ENCODE measurements around the gene MRGPRF.

MRGPRF gene

DNA sequence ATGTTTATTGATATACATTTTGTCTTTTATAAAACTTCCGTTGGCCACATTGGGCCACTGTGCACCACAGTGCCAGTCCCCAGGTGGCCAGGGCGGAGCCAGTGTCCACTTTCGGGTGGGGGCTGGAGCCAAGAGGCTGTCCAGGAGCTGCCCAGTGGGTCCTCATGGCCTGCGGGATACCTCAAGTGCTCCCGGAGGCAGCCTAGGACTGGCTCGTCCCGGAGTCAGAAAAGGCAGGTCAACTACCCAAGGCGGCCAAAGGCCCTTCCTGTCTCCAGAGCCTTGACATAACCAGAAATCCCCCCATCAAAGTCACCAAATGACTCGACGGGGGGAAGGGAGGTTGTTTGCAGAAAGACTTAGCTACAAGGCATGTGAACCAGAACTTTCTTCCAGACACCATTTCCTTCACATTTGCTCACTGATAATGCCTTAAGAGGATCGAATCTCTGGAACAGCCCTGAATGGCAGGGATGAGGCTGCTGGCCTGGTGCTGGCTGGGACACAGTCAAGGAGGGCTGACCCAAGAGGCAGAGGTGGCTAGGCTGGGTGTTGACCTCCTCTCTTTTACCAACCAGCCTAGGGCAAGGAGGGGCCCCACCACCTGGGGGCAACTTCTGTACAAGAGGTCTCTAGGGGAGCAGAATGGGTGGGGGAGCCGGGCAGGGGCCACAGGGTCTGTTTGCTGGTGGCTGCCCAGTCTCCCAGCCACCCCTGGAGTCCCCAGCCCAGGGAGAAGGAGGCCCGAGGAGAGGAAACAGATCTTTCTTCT, 8.4 kb downstream of the MRGPRF start:
- in situ Hi-C loops (cut with MboI; ENCODE audit: low pct_unique_long_range_greater_than_20kb, low sequenced_read_pairs, unreplicated experiment), result no loop called here
- DNase-seq (ENCODE audit: low spot score), result no peak
- TF ChIP-seq, protein P1, sequence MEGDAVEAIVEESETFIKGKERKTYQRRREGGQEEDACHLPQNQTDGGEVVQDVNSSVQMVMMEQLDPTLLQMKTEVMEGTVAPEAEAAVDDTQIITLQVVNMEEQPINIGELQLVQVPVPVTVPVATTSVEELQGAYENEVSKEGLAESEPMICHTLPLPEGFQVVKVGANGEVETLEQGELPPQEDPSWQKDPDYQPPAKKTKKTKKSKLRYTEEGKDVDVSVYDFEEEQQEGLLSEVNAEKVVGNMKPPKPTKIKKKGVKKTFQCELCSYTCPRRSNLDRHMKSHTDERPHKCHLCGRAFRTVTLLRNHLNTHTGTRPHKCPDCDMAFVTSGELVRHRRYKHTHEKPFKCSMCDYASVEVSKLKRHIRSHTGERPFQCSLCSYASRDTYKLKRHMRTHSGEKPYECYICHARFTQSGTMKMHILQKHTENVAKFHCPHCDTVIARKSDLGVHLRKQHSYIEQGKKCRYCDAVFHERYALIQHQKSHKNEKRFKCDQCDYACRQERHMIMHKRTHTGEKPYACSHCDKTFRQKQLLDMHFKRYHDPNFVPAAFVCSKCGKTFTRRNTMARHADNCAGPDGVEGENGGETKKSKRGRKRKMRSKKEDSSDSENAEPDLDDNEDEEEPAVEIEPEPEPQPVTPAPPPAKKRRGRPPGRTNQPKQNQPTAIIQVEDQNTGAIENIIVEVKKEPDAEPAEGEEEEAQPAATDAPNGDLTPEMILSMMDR (IDR thresholded peaks at IDR 0.05; ENCODE audit: extremely low read depth, insufficient read depth, missing control alignments), result no peak

DNA sequence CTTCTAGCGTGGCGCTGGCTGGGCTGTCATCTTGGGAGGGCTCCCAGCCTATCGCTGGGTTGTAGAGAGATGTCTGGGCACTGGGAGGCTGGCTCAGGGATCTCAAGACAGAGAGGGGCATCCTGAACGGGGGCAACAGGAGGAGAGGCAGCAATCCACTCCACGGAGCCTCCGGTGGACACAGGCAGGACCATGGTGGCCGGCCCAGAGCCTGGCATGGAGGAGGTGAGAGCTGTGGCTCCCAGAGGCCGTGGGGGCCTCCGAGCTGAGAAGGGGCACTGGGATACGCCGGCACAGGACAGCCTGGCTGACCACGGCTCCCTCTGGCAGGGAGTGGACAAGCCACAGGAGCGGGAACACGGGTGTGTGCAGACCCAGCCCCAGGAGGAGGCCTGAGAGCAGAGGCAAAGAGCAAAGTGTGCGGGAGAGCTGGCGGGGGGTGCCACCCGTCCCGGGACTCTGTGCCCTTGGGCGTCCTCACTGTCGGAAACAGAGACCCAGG, 9.1 kb downstream of the MRGPRF start:
- in situ Hi-C loops (cut with MboI; ENCODE audit: low pct_unique_long_range_greater_than_20kb, low sequenced_read_pairs, unreplicated experiment), result no loop called here
- DNase-seq (ENCODE audit: low spot score), result no peak
- TF ChIP-seq, protein P1 (IDR thresholded peaks at IDR 0.05; ENCODE audit: extremely low read depth, insufficient read depth, missing control alignments), result no peak

DNA sequence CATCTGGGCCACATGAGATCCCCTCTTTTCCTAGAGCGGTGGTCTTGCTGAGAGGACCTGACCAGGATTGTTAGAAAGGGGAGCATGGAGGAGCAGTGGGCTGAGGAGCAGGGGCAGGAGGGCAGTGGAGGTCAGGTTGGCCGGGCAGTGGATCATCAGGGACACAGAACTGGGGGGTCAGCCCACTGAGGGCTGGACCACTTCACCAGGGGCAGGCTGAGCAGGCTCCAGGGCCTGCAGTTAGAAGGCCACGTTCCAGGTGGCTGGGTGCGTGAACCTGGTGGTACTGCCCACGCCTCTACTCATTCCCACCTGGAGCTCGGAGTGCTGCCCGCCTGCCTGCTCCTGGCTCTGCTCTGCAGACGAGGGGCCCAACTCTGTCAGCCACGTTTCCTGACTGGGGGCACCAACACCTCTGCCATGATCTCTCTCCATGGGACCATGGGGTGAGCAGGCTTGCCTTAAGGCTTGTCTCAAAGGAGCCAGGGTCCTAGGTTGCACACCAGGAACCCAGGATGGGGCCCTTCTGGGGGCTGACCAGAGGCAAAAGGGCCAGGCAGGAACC, 9.7 kb downstream of the MRGPRF start:
- in situ Hi-C loops (cut with MboI; ENCODE audit: low pct_unique_long_range_greater_than_20kb, low sequenced_read_pairs, unreplicated experiment), result no loop called here
- TF ChIP-seq, protein P1 (IDR thresholded peaks at IDR 0.05; ENCODE audit: extremely low read depth, insufficient read depth, missing control alignments), result no peak
- no peak for DNase-seq (ENCODE audit: low spot score)

DNA sequence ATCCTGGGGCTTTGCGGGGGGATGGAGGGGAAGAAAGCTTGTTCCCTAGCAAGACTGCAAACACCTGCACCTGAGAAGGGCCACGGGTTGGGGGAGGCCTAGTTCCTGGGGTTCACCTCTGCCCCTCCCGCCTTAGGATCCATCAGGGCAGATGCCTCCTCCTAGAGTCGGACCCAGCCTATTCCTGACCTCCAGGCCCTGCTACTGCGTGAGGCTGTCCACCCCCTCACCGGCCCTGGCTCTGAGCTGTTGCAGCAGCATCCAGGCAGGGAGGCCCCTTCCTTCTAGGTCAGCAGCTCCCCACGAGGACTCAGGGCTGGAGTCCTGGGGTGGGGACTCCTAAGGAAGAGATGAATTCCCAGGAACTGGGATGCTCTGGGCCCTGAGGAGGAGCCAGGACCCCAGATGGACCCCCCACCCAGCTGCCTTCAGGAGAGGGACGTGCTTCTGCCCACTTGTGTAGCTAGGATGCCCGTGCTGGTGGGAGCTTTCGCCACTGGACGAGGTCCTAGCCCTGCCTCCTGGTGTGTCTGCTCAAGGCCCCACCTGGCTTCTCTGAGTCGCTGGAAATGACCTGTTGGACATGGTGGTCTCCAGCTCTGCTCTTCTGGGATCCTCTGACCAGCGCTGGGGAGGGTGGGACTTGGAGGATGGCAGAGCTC, 10.3 kb downstream of the MRGPRF start:
- TF ChIP-seq, protein P1 (IDR thresholded peaks at IDR 0.05; ENCODE audit: extremely low read depth, insufficient read depth, missing control alignments), result no peak
- in situ Hi-C loops (cut with MboI; ENCODE audit: low pct_unique_long_range_greater_than_20kb, low sequenced_read_pairs, unreplicated experiment), result no loop called here
- DNase-seq (ENCODE audit: low spot score), result no peak

DNA sequence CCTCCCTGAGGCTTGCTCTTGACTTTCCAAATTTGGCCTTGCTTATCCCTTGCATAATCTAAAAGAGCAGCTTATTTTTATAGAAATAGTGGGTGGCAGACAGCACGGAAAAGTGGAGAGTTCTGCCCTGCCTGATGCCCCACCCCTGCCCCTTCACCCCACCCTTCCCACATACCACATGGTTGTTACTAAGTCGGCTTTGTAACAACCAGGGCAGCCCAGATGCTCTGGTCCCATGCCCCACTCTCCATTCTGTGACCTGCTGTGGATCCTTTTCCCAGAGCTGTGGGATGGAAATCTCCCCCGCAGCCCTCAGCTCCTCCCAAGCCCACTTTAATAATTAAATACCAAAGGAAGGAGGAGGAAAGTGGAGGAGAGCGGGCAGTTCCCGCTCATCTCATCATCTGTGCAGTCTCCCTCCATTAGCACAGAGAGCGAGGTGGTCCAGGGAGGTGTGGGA, 10.9 kb downstream of the MRGPRF start:
- in situ Hi-C loops (cut with MboI; ENCODE audit: low pct_unique_long_range_greater_than_20kb, low sequenced_read_pairs, unreplicated experiment), result no loop called here
- TF ChIP-seq, protein P1 (IDR thresholded peaks at IDR 0.05; ENCODE audit: extremely low read depth, insufficient read depth, missing control alignments), result no peak
- no peak for DNase-seq (ENCODE audit: low spot score)

DNA sequence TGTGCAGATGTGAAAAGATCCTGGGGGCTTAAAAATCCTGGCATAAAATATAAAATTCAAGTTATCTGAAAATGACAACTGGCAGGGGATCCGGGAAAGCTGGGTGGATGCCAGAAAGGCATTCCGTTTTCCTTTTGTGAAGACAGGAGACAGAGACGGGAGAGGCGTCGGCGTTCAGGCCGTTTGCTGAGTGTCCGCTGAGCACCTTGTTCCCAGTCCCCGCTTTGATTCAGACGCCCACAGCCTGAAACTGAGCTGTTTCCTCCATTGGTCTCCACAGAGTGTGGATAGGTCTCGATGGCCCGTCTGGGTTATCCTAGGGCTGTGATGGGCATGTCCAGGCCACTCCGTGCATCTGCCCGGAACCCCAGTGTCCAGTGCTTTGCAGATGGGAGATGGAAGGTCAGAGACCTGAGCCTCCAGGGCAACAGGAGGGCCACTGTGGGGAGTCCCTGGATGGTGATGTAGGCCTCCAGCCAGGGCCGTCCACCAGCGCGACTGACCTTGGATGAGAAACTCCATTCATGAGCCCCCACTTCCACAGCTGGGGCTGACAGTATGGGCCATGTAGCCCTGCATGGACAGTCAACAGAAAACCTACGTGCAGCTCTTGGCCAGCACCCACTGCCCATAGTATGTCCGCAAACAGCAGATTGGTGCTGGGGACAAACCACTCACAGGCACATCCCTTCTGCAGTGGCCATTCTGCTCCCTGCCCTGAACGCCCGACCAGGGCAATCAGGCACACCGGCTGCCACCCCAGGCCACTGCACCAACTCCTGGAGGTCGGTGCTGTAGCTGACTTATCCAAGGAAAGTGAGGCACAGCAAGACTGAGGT, 11.6 kb downstream of the MRGPRF start:
- in situ Hi-C loops (cut with MboI; ENCODE audit: low pct_unique_long_range_greater_than_20kb, low sequenced_read_pairs, unreplicated experiment), result no loop called here
- TF ChIP-seq, protein P1 (IDR thresholded peaks at IDR 0.05; ENCODE audit: extremely low read depth, insufficient read depth, missing control alignments), result no peak
- no peak for DNase-seq (ENCODE audit: low spot score)
